Stomach (tissue), 9 donors: ENCODE data around the gene ELAVL4. TPM values are rescaled to one million over a fixed set of nuclear protein-coding genes. Genes with fewer than 3 reads are reported as not detected.

Source experiments
- DNase-seq, 2 donors: peaks; one replicate each; pipeline versions ENCODE4 v3.0.0 to v3.0.0-alpha.2; 2013 to 2019
- H3K27ac ChIP-seq, 5 donors: fragments of 200-600 bp in 4 of 5; sonication (generic) in 4 of 5; one replicate each; pipeline ENCODE4 v1.5.1; 2013 to 2019; ENCODE audit warnings: mild to moderate bottlenecking in 1 of 5, moderate library complexity in 1 of 5
- H3K27me3 ChIP-seq, 3 donors: fragments of 200-600 bp; sonication (generic); one replicate each; pipeline ENCODE4 v1.5.1; 2017 to 2019; ENCODE audit warnings: mixed run types in 1 of 3
- H3K36me3 ChIP-seq, 4 donors: fragments of 200-600 bp; sonication (generic); 1 replicate in 3 of 4; 2 replicates in 1 of 4; pipeline ENCODE4 v1.5.1; 2016 to 2019
- H3K4me1 ChIP-seq, 4 donors: fragments of 200-600 bp; sonication (generic); one replicate each; pipeline ENCODE4 v1.5.1; 2016 to 2019
- H3K4me3 ChIP-seq, 4 donors: fragments of 200-600 bp; sonication (generic) in 3 of 4; one replicate each; pipeline ENCODE4 v1.5.1; 2016 to 2019; ENCODE audit warnings: mild to moderate bottlenecking in 1 of 4
- H3K9me3 ChIP-seq, 4 donors: fragments of 200-600 bp; sonication (generic); one replicate each; pipeline ENCODE4 v1.5.1; 2016 to 2019
- EP300 ChIP-seq: sonication (generic); formaldehyde crosslinking; IDR thresholded peaks from one replicate; pipeline ENCODE4 v1.6.1; 2017; ENCODE audit warnings: antibody characterized with exemption
- POLR2A ChIP-seq, 4 donors: fragments of 450-650 bp; IDR thresholded peaks; one replicate each; pipeline ENCODE4 v1.6.1; 2016; ENCODE audit warnings: antibody characterized with exemption in 4 of 4, control low read depth in 2 of 4, mild to moderate bottlenecking in 1 of 4, moderate library complexity in 1 of 4
- POLR2AphosphoS5 ChIP-seq, 3 donors: sonication (generic); formaldehyde crosslinking; IDR thresholded peaks; one replicate each; pipeline ENCODE4 v1.6.1; 2016; ENCODE audit warnings: antibody characterized with exemption in 3 of 3
- WGBS, 5 donors: extraction: QIAGEN DNeasy Blood & Tissue Kit in 3 of 5; methylation state at CpG; one replicate each; pipeline versions ENCODE4 v1.1.5 to v1.1.7; 2013 to 2018; 5-methylcytosine and 5-hydroxymethylcytosine counted together
- intact Hi-C: fragments of 100-400 bp; cut with DNase I; formaldehyde crosslinking; loops from one replicate; pipeline ENCODE4 v1.15.1; 2023; ENCODE audit warnings: low total_unique reads
- polyA plus RNA-seq, 3 donors: library from polyadenylated mRNA; stranded (reverse); fragments of 200-250 nt; gene quantifications; one replicate each; pipeline ENCODE4 v1.2.3, GENCODE V29; 2013
- total RNA-seq, 5 donors: library from RNA; depleted of rRNA; stranded (reverse); fragments of >200 nt; gene quantifications; one replicate each; pipeline versions ENCODE4 v1.1.0 to v1.2.3, GENCODE V29; 2014 to 2016
- TF ChIP-seq, protein P1 (sequence below), 7 experiments: fragments of 450-650 bp in 4 of 7; fragments of 200-600 bp in 3 of 7; sonication (generic) in 3 of 7; IDR thresholded peaks; one replicate each; pipeline ENCODE4 v1.5.1; 2016 to 2019; ENCODE audit warnings: antibody characterized with exemption in 7 of 7, control low read depth in 2 of 7, mild to moderate bottlenecking in 1 of 7
- donor health status: healthy with polysubstance abuse.
- donor health status: Bipolar disorder and iron deficiency.
- donor health status: healthy.

ELAVL4 gene
- total and polyA plus RNA-seq, 8 donors = 0.30 to 4.8 (median 0.31) TPM; not detected in 5

DNA sequence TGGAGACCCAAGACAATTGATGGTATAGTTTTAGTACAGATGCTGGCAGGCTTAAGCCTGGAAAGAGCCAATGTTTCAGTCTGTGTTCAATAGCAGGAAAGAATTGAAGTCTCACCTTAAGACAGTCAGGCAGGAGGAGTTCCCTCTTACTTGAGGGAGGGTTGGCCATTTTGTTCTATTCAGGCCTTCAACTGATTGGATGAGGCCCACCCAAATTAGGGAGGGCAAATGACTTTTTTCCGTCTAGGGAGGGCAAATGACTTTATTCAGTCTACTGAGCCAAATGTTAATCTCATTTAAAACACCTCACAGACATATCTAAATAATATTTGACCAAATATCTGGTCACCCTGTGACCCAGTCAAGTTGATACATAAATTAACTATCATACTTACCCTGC, 31.4 kb upstream of the ELAVL4 start:
- H3K4me3 ChIP-seq = no peak overlapping the region
- H3K4me1 ChIP-seq = no peaks in the 10 kb centered on the region
- H3K27me3 ChIP-seq = no peaks in the 10 kb centered on the region
- no peak for TF ChIP-seq POLR2A (IDR thresholded peaks at IDR 0.05)
- TF ChIP-seq, protein P1, sequence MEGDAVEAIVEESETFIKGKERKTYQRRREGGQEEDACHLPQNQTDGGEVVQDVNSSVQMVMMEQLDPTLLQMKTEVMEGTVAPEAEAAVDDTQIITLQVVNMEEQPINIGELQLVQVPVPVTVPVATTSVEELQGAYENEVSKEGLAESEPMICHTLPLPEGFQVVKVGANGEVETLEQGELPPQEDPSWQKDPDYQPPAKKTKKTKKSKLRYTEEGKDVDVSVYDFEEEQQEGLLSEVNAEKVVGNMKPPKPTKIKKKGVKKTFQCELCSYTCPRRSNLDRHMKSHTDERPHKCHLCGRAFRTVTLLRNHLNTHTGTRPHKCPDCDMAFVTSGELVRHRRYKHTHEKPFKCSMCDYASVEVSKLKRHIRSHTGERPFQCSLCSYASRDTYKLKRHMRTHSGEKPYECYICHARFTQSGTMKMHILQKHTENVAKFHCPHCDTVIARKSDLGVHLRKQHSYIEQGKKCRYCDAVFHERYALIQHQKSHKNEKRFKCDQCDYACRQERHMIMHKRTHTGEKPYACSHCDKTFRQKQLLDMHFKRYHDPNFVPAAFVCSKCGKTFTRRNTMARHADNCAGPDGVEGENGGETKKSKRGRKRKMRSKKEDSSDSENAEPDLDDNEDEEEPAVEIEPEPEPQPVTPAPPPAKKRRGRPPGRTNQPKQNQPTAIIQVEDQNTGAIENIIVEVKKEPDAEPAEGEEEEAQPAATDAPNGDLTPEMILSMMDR (IDR thresholded peaks at IDR 0.05) = no peak
- no peak for TF ChIP-seq EP300
- no peak for TF ChIP-seq POLR2AphosphoS5 (IDR thresholded peaks at IDR 0.05)
- no peaks in the 10 kb centered on the region for H3K36me3 ChIP-seq
- intact Hi-C loops = no loop called here
- no peak for DNase-seq
- WGBS, 5 donors = 64 to 80% (median 74%) methylated on average over 1 of the region's 1 CpG
- no peaks in the 10 kb centered on the region for H3K9me3 ChIP-seq
- no peak overlapping the region for H3K27ac ChIP-seq

DNA sequence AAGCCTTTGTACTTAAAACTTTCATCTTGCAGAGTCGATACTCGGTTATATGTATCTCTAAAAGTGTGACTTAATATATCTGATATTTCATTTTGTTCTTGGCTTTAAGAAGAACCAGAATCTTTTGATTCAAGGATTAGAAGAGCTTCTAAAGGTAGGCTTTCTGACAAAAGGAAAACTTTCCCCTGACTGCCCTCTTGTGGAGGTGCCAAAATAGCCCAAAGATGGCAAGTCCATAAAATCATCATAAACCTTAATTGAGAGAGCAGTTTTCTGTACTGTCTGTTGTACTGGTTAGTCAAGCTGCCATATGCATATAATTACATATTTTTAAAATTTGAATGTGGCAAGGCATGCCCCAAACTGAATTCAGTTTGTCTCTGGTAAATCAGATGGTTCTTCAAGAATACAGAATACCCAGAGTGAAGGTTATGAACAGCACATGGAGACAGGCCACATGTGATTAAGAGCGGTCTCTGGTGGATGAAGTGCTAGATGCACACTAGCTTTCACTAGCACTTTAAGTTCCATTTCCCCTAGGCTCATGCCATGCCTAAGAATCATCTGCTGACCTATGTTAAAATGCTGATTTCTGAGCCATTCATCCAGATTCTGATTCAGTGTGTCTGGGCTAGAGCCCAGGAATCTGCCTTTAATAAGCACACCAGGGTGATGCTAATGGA, 27.7 kb upstream of the ELAVL4 start:
- 54 to 73% (median 64%) methylated on average over 3 of the region's 3 CpGs for WGBS, 5 donors
- no peaks in the 10 kb centered on the region for H3K27me3 ChIP-seq
- peak in 1 of 2 donors; percentile 31 for DNase-seq
- H3K27ac ChIP-seq = no peak overlapping the region
- no peaks in the 10 kb centered on the region for H3K9me3 ChIP-seq
- TF ChIP-seq EP300 = no peak
- TF ChIP-seq, protein P1 (IDR thresholded peaks at IDR 0.05) = peak in 1 of 7 experiments; percentile 12
- no peaks in the 10 kb centered on the region for H3K4me1 ChIP-seq
- no peak overlapping the region for H3K4me3 ChIP-seq
- intact Hi-C loops = no loop called here
- H3K36me3 ChIP-seq = no peaks in the 10 kb centered on the region

DNA sequence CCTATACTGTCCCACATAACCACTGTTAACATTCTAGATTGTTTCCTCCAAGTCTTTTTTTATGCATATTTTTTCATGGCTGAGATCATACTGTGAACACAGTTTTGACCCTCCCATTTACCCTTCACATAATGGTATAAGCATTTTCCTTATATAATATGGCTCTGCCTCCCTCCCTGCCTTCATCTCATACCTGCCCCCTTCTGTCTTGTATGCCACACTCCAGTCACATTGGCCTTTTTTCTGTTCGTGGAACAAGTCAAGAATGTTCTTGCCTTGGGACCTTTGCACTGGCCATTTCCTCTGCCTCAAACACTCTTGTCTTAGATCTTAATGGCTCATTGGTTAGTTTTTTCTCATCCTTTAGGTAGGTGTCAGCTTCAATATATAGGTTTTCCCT, 24.3 kb upstream of the ELAVL4 start:
- Histone ChIP-seq H3K4me3 (no peak overlapping the region), H3K36me3 (no peaks in the 10 kb centered on the region), H3K4me1 (no peaks in the 10 kb centered on the region), H3K9me3 (no peaks in the 10 kb centered on the region), H3K27me3 (no peaks in the 10 kb centered on the region), H3K27ac (no peak overlapping the region)
- TF ChIP-seq POLR2AphosphoS5 (IDR thresholded peaks at IDR 0.05) = no peak
- TF ChIP-seq POLR2A (IDR thresholded peaks at IDR 0.05) = no peak
- no peak for TF ChIP-seq EP300
- TF ChIP-seq, protein P1 (IDR thresholded peaks at IDR 0.05) = no peak
- no peak for DNase-seq
- 52 to 79% (median 63%) methylated on average over 1 of the region's 1 CpG for WGBS, 5 donors
- intact Hi-C loops = no loop called here

DNA sequence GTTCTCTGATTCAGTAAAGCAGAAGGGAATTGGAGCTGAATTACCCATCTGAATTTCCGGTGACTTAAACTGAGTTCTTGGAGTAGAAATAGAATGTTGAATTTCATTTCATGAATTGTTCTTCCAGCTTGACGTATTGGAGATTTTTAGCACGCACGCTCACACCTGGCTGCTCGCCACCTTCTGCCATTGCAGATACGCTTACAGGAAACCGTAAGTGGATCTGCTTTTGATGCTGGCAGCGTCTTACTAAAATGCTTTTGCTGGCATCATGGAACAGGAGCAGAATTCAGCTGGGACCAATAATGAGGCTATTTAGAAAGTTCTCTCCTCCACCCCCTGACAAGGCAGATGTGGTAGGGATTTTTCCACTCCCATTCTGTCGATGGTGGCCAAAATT, 17.7 kb upstream of the ELAVL4 start:
- H3K36me3 ChIP-seq = no peaks in the 10 kb centered on the region
- intact Hi-C loops = no loop called here
- 88 to 94% (median 90%) methylated on average over 9 of the region's 9 CpGs for WGBS, 5 donors
- no peaks in the 10 kb centered on the region for H3K27me3 ChIP-seq
- TF ChIP-seq EP300 = no peak
- no peak for TF ChIP-seq POLR2AphosphoS5 (IDR thresholded peaks at IDR 0.05)
- TF ChIP-seq POLR2A (IDR thresholded peaks at IDR 0.05) = no peak
- TF ChIP-seq, protein P1 (IDR thresholded peaks at IDR 0.05) = no peak
- H3K9me3 ChIP-seq = no peaks in the 10 kb centered on the region
- H3K27ac ChIP-seq = no peak overlapping the region
- H3K4me3 ChIP-seq = no peak overlapping the region
- no peak for DNase-seq
- H3K4me1 ChIP-seq = no peaks in the 10 kb centered on the region
